HS-5 (cell line): ENCODE data around the gene USH1G.
"Not testable (repeated sequence)": the region's sequence is repeated elsewhere in the genome, so short reads cannot be mapped to it uniquely, and the experiment has no call there.

Experiments used
- DNase-seq: peaks from one replicate; pipeline ENCODE4 v3.0.0-alpha.2; 2012; ENCODE audit warnings: low read depth

USH1G gene

GRCh38 chr17:74922694-74923537, at the start of gene USH1G:
TSS of gene USH1G (minus strand) at chr17:74923255. CDS start at chr17:74923073, 182 bp downstream.
- no peak for DNase-seq

- DNase-seq, result no peak
Measured at GRCh38 chr17:74972107-74972972, 49.3 kb upstream of the USH1G start, which contains the start of gene HID1. TSS of gene HID1 (minus strand) at chr17:74972759. CDS start at chr17:74972656, 103 bp downstream.

- DNase-seq, result no peak
Measured at GRCh38 chr17:74971842-74972106, 48.7 kb upstream of the USH1G start.

- DNase-seq, result no peak
Measured at GRCh38 chr17:74971069-74971841, 48.2 kb upstream of the USH1G start.

GRCh38 chr17:74970395-74970794, 47.3 kb upstream of the USH1G start:
- DNase-seq, result no peak

GRCh38 chr17:74969501-74969900, 46.4 kb upstream of the USH1G start:
- DNase-seq, result not testable (repeated sequence)

- no peak for DNase-seq
Measured at GRCh38 chr17:74968361-74968780, 45.3 kb upstream of the USH1G start.

GRCh38 chr17:74964988-74965622, 42.0 kb upstream of the USH1G start:
- no peak for DNase-seq

GRCh38 chr17:74964246-74964761, 41.2 kb upstream of the USH1G start:
- no peak for DNase-seq

GRCh38 chr17:74963656-74964055, 40.6 kb upstream of the USH1G start:
- no peak for DNase-seq

- no peak for DNase-seq
Measured at GRCh38 chr17:74962622-74963394, 39.8 kb upstream of the USH1G start.

- DNase-seq, result peak; percentile 49
Measured at GRCh38 chr17:74961657-74962350, 38.7 kb upstream of the USH1G start.

- DNase-seq, result no peak
Measured at GRCh38 chr17:74960570-74961342, 37.7 kb upstream of the USH1G start.

- no peak for DNase-seq
Measured at GRCh38 chr17:74959826-74960515, 36.9 kb upstream of the USH1G start.

- DNase-seq, result no peak
Measured at GRCh38 chr17:74957935-74958740, 35.1 kb upstream of the USH1G start.

GRCh38 chr17:74956093-74956492, 33.0 kb upstream of the USH1G start:
- DNase-seq, result no peak

- DNase-seq, result no peak
Measured at GRCh38 chr17:74954665-74955421, 31.8 kb upstream of the USH1G start.
